ENCODE results near the gene LHFPL5.

LHFPL5 gene

GRCh38 chr6:35781290-35781689 is 23.9 kb upstream of the LHFPL5 start:
- H3K4me3 ChIP-seq (ENCODE audit: low read depth, low read length) = no peak overlapping the region
- no peak for DNase-seq (ENCODE audit: low read depth)
- TF ChIP-seq CTCF (IDR thresholded peaks at IDR 0.05; ENCODE audit: low read depth, low read length, missing control alignments) = no peak

- no peak for TF ChIP-seq CTCF (IDR thresholded peaks at IDR 0.05; ENCODE audit: low read depth, low read length, missing control alignments)
- H3K4me3 ChIP-seq (ENCODE audit: low read depth, low read length) = no peak overlapping the region
- no peak for DNase-seq (ENCODE audit: low read depth)
These were observed 22.7 kb upstream of the LHFPL5 start for GRCh38 chr6:35782424-35782823.

- DNase-seq (ENCODE audit: low read depth) = no peak
- TF ChIP-seq CTCF (IDR thresholded peaks at IDR 0.05; ENCODE audit: low read depth, low read length, missing control alignments) = no peak
- no peak overlapping the region for H3K4me3 ChIP-seq (ENCODE audit: low read depth, low read length)
These were observed 21.0 kb upstream of the LHFPL5 start for GRCh38 chr6:35784200-35784599.

- H3K4me3 ChIP-seq (ENCODE audit: low read depth, low read length) = no peak overlapping the region
- no peak for DNase-seq (ENCODE audit: low read depth)
- no peak for TF ChIP-seq CTCF (IDR thresholded peaks at IDR 0.05; ENCODE audit: low read depth, low read length, missing control alignments)
These were observed 18.9 kb upstream of the LHFPL5 start for GRCh38 chr6:35786272-35786671.

GRCh38 chr6:35786810-35787209 is 18.3 kb upstream of the LHFPL5 start:
- DNase-seq (ENCODE audit: low read depth) = no peak
- H3K4me3 ChIP-seq (ENCODE audit: low read depth, low read length) = no peak overlapping the region
- no peak for TF ChIP-seq CTCF (IDR thresholded peaks at IDR 0.05; ENCODE audit: low read depth, low read length, missing control alignments)

- no peak for DNase-seq (ENCODE audit: low read depth)
- no peak overlapping the region for H3K4me3 ChIP-seq (ENCODE audit: low read depth, low read length)
- TF ChIP-seq CTCF (IDR thresholded peaks at IDR 0.05; ENCODE audit: low read depth, low read length, missing control alignments) = no peak
These were observed 17.6 kb upstream of the LHFPL5 start for GRCh38 chr6:35787266-35788218.
